Upper lobe of left lung (tissue), 6 donors: ENCODE measurements around the gene PTPRN2. TPM values are rescaled to one million over a fixed set of nuclear protein-coding genes. Genes with fewer than 3 reads are reported as not detected.
"Not testable (repeated sequence)": the region's sequence is repeated elsewhere in the genome, so short reads cannot be mapped to it uniquely, and the experiment has no call there.

Experiments used
- ATAC-seq, 2 donors: fragments of 200-7000 bp; cut with Tn5 transposase; one replicate each; pipeline ENCODE4 v1.9.1; 2022; ENCODE audit warnings: mild to moderate bottlenecking in 2 of 2, moderate library complexity in 2 of 2; ENCODE audit not compliant: low FRiP score in 2 of 2
- DNase-seq, 2 donors: peaks; one replicate each; pipeline ENCODE4 v3.0.0-alpha.2; 2019 to 2020
- H3K27ac ChIP-seq, 4 donors: fragments of 200-600 bp; sonication (generic); one replicate each; pipeline ENCODE4 v1.5.1; 2016 to 2019
- H3K27me3 ChIP-seq, 4 donors: fragments of 200-600 bp; sonication (generic); one replicate each; pipeline ENCODE4 v1.5.1; 2017 to 2019
- H3K36me3 ChIP-seq, 4 donors: fragments of 200-600 bp; sonication (generic); one replicate each; pipeline ENCODE4 v1.5.1; 2016 to 2019
- H3K4me1 ChIP-seq, 4 donors: fragments of 200-600 bp; sonication (generic); one replicate each; pipeline ENCODE4 v1.5.1; 2018 to 2019
- H3K4me3 ChIP-seq, 4 donors: fragments of 200-600 bp; sonication (generic); one replicate each; pipeline ENCODE4 v1.5.1; 2017 to 2019; ENCODE audit warnings: mild to moderate bottlenecking in 2 of 4, moderate library complexity in 1 of 4
- H3K9me3 ChIP-seq, 4 donors: fragments of 200-600 bp; sonication (generic); one replicate each; pipeline ENCODE4 v1.5.1; 2018 to 2019
- CTCF ChIP-seq, 6 experiments: fragments of 450-650 bp in 4 of 6; fragments of 200-600 bp in 2 of 6; sonication (generic) in 2 of 6; IDR thresholded peaks; one replicate each; pipeline ENCODE4 v1.5.1; 2016 to 2019; ENCODE audit warnings: antibody characterized with exemption in 6 of 6
- EP300 ChIP-seq, 4 donors: sonication (generic); formaldehyde crosslinking; IDR thresholded peaks; one replicate each; pipeline ENCODE4 v1.5.1; 2017; ENCODE audit warnings: antibody characterized with exemption in 4 of 4, control low read depth in 2 of 4
- POLR2A ChIP-seq, 4 donors: fragments of 450-650 bp; IDR thresholded peaks; one replicate each; pipeline ENCODE4 v1.5.1; 2016 to 2017; ENCODE audit warnings: antibody characterized with exemption in 4 of 4, mild to moderate bottlenecking in 2 of 4
- POLR2AphosphoS5 ChIP-seq, 2 donors: sonication (generic); formaldehyde crosslinking; IDR thresholded peaks; one replicate each; pipeline ENCODE4 v1.5.1; 2017; ENCODE audit warnings: antibody characterized with exemption in 2 of 2
- WGBS, 2 donors: methylation state at CpG; one replicate each; pipeline ENCODE4 v1.1.5; 2017 to 2018; 5-methylcytosine and 5-hydroxymethylcytosine counted together
- total RNA-seq, 6 donors: library from RNA; depleted of rRNA in 4 of 6; stranded (reverse); fragments of >200 nt in 4 of 6; gene quantifications; one replicate each; pipeline versions ENCODE4 v1.1.0 to v1.2.1, GENCODE V29; 2016 to 2021
- donor health status: DM: no; HTN: no; CAD: no; lungs with moderate emphysema.
- donor health status: DM: no; HTN: yes; CAD: no; lungs with severe emphysema.

The PTPRN2 gene
- total RNA-seq, 6 donors from 2014 or later: 3.3 to 7.9 (median 5.2) TPM

- Histone ChIP-seq H3K27ac (no peak overlapping the region), H3K27me3 (no peaks in the 10 kb centered on the region), H3K4me3 (no peak overlapping the region), H3K4me1 (no peaks in the 10 kb centered on the region), H3K36me3 (no peaks in the 10 kb centered on the region), H3K9me3 (no peaks in the 10 kb centered on the region)
- no peak for TF ChIP-seq CTCF (IDR thresholded peaks at IDR 0.05)
- DNase-seq (no peak), ATAC-seq (no peak)
- 68 to 76% methylated on average over 10 to 13 of the region's 13 CpGs for WGBS, 2 donors
Observed at GRCh38 chr7:158458096-158458495, 129.5 kb downstream of the PTPRN2 start.

GRCh38 chr7:158457586-158457985 lies 130.0 kb downstream of the PTPRN2 start:
- not testable (repeated sequence) for H3K27me3 ChIP-seq, H3K36me3 ChIP-seq, H3K4me3 ChIP-seq, H3K27ac ChIP-seq, H3K4me1 ChIP-seq, H3K9me3 ChIP-seq
- 84 to 88% methylated on average over 16 to 22 of the region's 22 CpGs for WGBS, 2 donors
- ATAC-seq (peak in 1 of 2 donors; percentile 15), DNase-seq (peak in 1 of 2 donors; percentile 29)

GRCh38 chr7:158454631-158455030 lies 133.0 kb downstream of the PTPRN2 start:
- no peak for TF ChIP-seq CTCF (IDR thresholded peaks at IDR 0.05)
- ATAC-seq (no peak), DNase-seq (peak in 1 of 2 donors; percentile 35)
- H3K4me3 ChIP-seq: no peak overlapping the region
- H3K4me1 ChIP-seq: no peaks in the 10 kb centered on the region
- no peak overlapping the region for H3K27ac ChIP-seq
- WGBS, 2 donors: 85 to 87% methylated on average over 6 to 8 of the region's 8 CpGs
- no peaks in the 10 kb centered on the region for H3K9me3 ChIP-seq
- no peaks in the 10 kb centered on the region for H3K27me3 ChIP-seq
- H3K36me3 ChIP-seq: no peaks in the 10 kb centered on the region

- Histone ChIP-seq H3K27ac (no peak overlapping the region), H3K9me3 (no peaks in the 10 kb centered on the region), H3K4me1 (no peaks in the 10 kb centered on the region), H3K36me3 (no peaks in the 10 kb centered on the region), H3K27me3 (no peaks in the 10 kb centered on the region), H3K4me3 (no peak overlapping the region)
- DNase-seq (no peak), ATAC-seq (no peak)
- WGBS, 2 donors: 79 to 93% methylated on average over 7 to 9 of the region's 9 CpGs
- TF ChIP-seq CTCF (IDR thresholded peaks at IDR 0.05) (no peak), POLR2A (IDR thresholded peaks at IDR 0.05) (no peak), EP300 (IDR thresholded peaks at IDR 0.05) (no peak), POLR2AphosphoS5 (IDR thresholded peaks at IDR 0.05) (no peak)
Observed at GRCh38 chr7:158453663-158454062, 134.0 kb downstream of the PTPRN2 start.

- whole genome bisulfite sequencing, 2 donors: 87 to 91% methylated on average over 10 to 11 of the region's 11 CpGs
- no peaks in the 10 kb centered on the region for H3K4me1 ChIP-seq
- H3K36me3 ChIP-seq: no peaks in the 10 kb centered on the region
- no peaks in the 10 kb centered on the region for H3K27me3 ChIP-seq
- TF ChIP-seq POLR2AphosphoS5 (IDR thresholded peaks at IDR 0.05) (no peak), CTCF (IDR thresholded peaks at IDR 0.05) (no peak), POLR2A (IDR thresholded peaks at IDR 0.05) (no peak), EP300 (IDR thresholded peaks at IDR 0.05) (no peak)
- no peak overlapping the region for H3K27ac ChIP-seq
- ATAC-seq (no peak), DNase-seq (no peak)
- no peak overlapping the region for H3K4me3 ChIP-seq
- H3K9me3 ChIP-seq: no peaks in the 10 kb centered on the region
Observed at GRCh38 chr7:158452331-158452730, 135.3 kb downstream of the PTPRN2 start.
